Measurements from ENCODE around the gene NT5C1B.

Gene NT5C1B

GRCh38 chr2:18600255-18600613 lies 10.9 kb upstream of the NT5C1B start:
- in situ Hi-C loops (cut with MboI; ENCODE audit: low sequenced_read_pairs): no loop called here

GRCh38 chr2:18599509-18600254 lies 10.3 kb upstream of the NT5C1B start:
- in situ Hi-C loops (cut with MboI; ENCODE audit: low sequenced_read_pairs): no loop called here

GRCh38 chr2:18598848-18599484 lies 9.6 kb upstream of the NT5C1B start:
- in situ Hi-C loops (cut with MboI; ENCODE audit: low sequenced_read_pairs): no loop called here

- in situ Hi-C loops (cut with MboI; ENCODE audit: low sequenced_read_pairs): no loop called here
Observed at GRCh38 chr2:18597618-18598017, 8.2 kb upstream of the NT5C1B start.

DNA sequence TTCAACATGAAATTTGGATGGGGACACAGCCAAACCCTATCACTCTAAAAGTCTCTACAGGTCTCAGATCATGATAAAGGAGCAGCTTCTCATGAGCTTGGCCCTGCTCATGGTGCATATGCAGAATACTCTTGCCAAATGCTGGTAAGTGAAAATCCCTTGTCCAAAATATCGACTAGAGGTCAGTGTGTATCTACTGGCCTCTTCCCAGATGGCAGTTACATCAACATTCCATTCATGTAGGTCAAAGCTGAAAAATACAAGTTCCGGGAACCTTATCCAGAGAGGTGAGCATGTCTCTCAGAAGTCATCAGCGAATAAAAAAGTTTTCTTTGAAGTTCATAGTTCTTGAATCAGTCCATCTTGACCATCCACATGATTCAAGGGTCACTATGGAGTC lies 7.6 kb upstream of the NT5C1B start:
- in situ Hi-C loops (cut with MboI; ENCODE audit: low sequenced_read_pairs): no loop called here

DNA sequence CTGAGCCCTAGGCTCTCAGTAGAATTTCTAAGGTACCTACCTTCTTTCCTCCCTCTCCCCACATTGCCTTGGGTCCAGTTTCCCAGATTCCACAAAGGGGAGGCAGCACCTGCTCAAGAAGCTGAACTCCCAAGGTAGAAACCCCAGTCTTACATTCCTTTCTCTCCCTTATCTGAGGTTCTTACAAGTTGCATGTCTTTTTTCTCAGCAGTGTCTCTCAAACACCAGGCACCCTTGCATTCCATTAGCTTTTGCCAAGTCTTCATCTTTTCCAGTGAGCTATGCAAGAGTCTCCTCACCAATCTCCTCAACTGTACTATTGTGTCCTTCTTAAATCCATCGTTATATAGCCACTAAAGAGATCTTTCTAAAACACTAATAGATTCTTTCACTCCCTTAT lies 4.1 kb upstream of the NT5C1B start:
- in situ Hi-C loops (cut with MboI; ENCODE audit: low sequenced_read_pairs): no loop called here

- in situ Hi-C loops (cut with MboI; ENCODE audit: low sequenced_read_pairs): no loop called here
Observed at GRCh38 chr2:18592372-18592771, 3.0 kb upstream of the NT5C1B start.

DNA sequence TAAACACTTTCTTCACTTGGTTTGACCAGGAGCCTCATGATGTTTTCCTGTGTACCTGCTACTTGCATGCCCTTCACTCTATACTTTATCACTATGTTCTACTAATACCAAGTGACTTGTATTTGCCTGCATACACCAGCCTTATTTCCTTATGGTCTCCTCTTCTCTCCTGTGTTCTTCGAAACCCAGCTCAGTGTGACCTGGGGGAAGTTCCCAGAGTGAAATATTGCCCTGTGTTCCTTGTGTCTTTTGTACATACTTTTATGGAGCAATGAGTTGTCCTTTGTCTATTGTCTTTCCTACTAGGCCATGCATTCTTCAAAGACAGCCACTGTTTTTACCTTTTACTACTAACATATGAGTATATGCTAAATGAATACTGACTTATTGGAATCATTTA lies 567 bp downstream of the NT5C1B start:
- in situ Hi-C loops (cut with MboI; ENCODE audit: low sequenced_read_pairs): no loop called here

DNA sequence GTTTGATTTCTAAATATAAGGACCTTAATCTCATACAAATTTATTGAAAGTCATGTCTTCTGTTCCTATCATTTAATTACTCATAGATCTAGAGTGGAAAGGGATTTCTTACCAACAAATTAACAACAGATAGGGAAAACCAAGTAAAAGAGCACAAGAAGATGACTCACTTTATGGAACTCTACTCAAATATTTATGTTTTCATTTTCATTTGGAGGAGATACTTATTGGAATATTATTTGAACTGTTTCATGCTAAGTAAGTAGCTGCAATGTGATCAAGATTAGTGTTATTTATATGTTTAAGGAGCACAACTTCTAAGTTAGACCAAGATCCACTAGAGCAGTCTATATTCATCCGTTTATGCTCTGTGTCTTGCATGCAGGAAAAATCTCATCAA lies 1.3 kb downstream of the NT5C1B start:
- in situ Hi-C loops (cut with MboI; ENCODE audit: low sequenced_read_pairs): no loop called here

GRCh38 chr2:18585526-18585925 lies 3.8 kb downstream of the NT5C1B start:
- in situ Hi-C loops (cut with MboI; ENCODE audit: low sequenced_read_pairs): no loop called here

DNA sequence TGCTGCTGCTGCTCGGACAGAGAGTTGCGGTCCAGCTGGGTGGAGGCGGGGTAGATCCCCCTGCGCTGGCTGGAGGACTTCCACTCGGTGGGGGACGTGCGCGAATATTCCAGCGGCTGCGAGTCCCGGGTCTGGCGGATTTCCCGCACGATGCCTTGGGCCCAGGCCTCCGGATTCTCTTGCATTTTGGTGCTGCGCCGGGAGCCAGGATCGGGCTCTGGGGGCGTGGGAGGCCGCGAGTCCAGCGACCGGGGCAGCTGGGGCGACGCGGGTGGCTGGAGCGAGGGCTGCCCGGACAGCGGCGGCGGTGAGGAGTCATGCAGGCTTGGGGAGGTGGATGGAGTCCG lies 4.8 kb downstream of the NT5C1B start:
- in situ Hi-C loops (cut with MboI; ENCODE audit: low sequenced_read_pairs): no loop called here

GRCh38 chr2:18583905-18584607 lies 5.3 kb downstream of the NT5C1B start:
- in situ Hi-C loops (cut with MboI; ENCODE audit: low sequenced_read_pairs): no loop called here

GRCh38 chr2:18580606-18581005 lies 8.8 kb downstream of the NT5C1B start:
- in situ Hi-C loops (cut with MboI; ENCODE audit: low sequenced_read_pairs): no loop called here

- in situ Hi-C loops (cut with MboI; ENCODE audit: low sequenced_read_pairs): no loop called here
Observed at GRCh38 chr2:18578033-18578432, 11.3 kb downstream of the NT5C1B start.

- in situ Hi-C loops (cut with MboI; ENCODE audit: low sequenced_read_pairs): no loop called here
Observed at GRCh38 chr2:18566145-18566769, 23.1 kb downstream of the NT5C1B start.

DNA sequence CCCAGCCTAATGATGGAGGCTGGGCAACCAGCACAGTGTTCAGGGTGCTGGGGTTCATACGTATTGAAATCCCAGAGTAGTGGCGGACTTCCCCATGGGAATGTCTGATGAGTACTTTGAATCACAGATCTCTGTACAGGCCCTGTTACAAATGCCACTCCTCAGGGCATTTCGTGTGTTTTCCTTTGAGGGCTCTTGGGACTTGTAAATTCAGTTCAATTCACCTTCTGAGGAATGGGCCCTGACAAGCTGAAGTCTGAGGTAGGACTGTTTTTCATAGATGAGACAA lies 28.6 kb downstream of the NT5C1B start:
- in situ Hi-C loops (cut with MboI; ENCODE audit: low sequenced_read_pairs): no loop called here

DNA sequence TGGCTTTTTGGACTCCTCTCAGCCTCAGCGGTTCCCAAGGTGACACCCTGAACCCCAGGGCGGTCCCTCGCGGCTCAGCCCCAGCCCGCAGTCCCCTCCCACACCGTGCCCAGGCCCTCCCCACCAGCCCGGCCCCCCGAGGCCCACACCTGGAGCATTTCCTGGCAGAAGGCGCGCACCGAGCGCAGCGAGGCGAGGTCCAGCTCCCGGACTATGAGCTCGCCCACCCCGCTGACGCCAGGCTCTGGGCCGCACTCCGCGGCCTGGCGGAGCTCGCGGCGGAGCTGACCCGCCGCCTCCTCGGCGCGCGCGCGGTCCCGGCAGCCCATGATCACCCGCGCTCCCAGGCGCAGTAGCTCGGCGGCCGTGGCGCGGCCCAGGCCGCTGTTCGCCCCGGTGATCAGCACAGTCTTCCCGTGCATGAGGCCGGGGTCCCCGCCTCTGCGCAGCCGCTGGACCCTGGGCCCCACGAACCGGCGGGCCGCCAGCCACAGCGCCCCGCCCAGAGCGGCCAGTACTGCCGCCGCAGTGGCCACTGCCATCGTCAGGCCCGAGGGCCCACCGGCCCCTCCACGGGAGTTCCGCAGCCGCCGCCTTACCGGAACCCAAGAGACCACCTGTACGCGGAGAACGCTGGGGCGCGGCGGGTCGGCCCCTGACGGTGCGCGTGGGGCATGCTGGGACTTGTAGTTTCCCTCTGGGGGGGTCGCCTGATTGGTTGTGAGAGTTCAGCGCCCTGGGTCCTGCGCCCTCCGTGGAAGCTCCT lies 29.2 kb downstream of the NT5C1B start, which contains the start of gene RDH14:
RDH14 (minus strand) TSS at position 623 of the 766 bp plus-strand sequence; CDS start at position 542, 81 bp downstream.
- in situ Hi-C loops (cut with MboI; ENCODE audit: low sequenced_read_pairs): no loop called here

DNA sequence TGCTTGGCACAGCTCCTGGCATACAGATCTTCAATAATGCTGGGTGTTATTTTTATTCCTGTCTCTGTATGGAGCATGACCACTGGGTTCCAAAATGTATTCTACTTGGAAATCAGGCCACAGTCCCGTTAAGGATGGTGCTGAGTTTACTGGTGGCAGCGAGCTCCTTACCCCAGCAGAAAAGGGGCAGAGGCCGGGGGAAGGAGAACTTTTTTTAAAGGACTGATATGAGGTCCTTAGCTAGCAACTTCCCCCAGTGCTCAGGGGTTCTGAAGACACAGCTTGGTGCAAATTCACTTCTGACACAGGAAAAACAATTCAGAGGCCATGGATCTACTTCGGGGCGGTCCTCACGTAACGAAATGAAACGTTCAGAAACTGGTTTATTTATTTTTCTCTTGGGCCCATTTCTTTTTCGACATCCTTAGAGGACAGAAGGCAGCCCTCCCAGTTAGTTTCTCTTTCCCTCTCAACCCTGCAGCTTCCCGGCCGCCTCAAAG lies 29.8 kb downstream of the NT5C1B start:
- in situ Hi-C loops (cut with MboI; ENCODE audit: low sequenced_read_pairs): no loop called here

DNA sequence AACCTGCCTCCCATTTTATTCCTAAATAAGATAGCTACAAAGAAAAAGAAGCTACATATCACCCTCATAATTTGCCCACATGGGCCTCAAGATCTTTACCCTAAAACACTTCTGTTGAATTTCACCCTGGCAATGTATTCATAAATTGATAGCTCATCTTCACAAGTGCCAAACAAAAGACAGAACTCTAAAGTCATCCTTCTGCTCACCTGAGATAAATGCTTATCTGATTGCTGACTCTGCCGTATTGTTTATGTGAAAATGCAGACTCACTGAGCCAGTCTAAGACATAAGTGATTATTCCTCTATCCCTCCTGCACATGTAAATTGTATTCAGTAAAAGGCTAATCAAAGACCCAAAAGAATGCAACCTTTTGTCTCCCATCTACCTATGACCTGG lies 30.9 kb downstream of the NT5C1B start:
- in situ Hi-C loops (cut with MboI; ENCODE audit: low sequenced_read_pairs): no loop called here

DNA sequence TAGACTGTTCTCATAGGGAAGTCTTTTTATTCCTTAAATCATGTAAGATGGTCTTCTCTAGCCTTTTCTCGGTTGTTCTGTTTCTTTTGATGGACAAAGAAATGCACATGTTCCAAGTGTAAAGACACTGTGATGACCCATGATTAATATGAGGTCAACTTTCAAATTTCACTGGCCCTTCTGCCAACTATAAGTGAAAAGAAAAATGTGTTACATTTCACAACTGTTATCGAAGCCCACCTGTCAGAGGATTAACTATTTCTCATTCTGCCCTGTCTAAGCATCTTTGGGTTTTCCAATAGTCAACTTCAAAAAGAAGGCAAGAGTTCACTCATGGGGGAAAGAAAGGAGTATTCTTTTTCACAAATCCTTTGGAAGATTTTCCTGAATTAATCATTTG lies 32.2 kb downstream of the NT5C1B start:
- in situ Hi-C loops (cut with MboI; ENCODE audit: low sequenced_read_pairs): no loop called here
